HepG2 (cell line): Measurements from ENCODE around the gene USP32. TPM values are rescaled to one million over a fixed set of nuclear protein-coding genes. Genes with fewer than 3 reads are reported as not detected.
"Not testable (repeated sequence)": the region's sequence is repeated elsewhere in the genome, so short reads cannot be mapped to it uniquely, and the experiment has no call there.

ENCODE experiments used
- ATAC-seq: fragments of 200-7000 bp; cut with Tn5 transposase; 3 replicates; pipeline ENCODE4 v1.9.1; 2020; ENCODE audit warnings: mild to moderate bottlenecking, moderate library complexity
- BruUV-seq: library from RNA; stranded (reverse); fragments of 400-500 nt; replicated peaks from 2 replicates; lab custom pipeline; 2021; lab: Mats Ljungman, UMichigan
- CTCF ChIA-PET: fragments of 300-600 bp; formaldehyde crosslinking; extraction: SDS; loops from one replicate; lab custom pipeline; 2021; ENCODE audit warnings: low total read pairs, inconsistent platforms, low intra/inter-chr PET ratio; lab: Yijun Ruan, JAX
- POLR2A ChIA-PET: fragments of 350-600 bp; sonication (Branson Sonifier 250); formaldehyde crosslinking; loops from one replicate; lab custom pipeline; 2020; ENCODE audit warnings: antibody characterized with exemption, inconsistent platforms; lab: Yijun Ruan, JAX
- DNase-seq: peaks from one replicate; pipeline ENCODE4 v3.0.0-alpha.2; 2015; ENCODE audit warnings: low spot score
- FAIRE-seq: peaks from 3 replicates; lab custom pipeline; 2011; peaks lifted over from hg19 to GRCh38; lab: Jason Lieb, UNC
- H2AFZ ChIP-seq: one replicate; pipeline ENCODE4 v1.6.1; 2011; ENCODE audit warnings: low read length, inconsistent platforms
- H3K27ac ChIP-seq: fragments of 300-600 bp; 3 replicates; pipeline ENCODE4 v1.8.0; 2011; ENCODE audit warnings: mixed run types, mild to moderate bottlenecking, mixed read lengths, low read length, inconsistent platforms; ENCODE audit not compliant: insufficient read depth; ENCODE audit errors: extremely low read length
- H3K27me3 ChIP-seq, 2 experiments: fragments of 200-600 bp in 1 of 2; 2 replicates in 1 of 2; 3 replicates in 1 of 2; pipeline versions ENCODE4 v1.6.0 to v1.8.0; 2011; ENCODE audit warnings: low read length in 2 of 2, mild to moderate bottlenecking in 2 of 2, moderate library complexity in 2 of 2, inconsistent platforms in 1 of 2; ENCODE audit not compliant: insufficient read depth in 2 of 2, control insufficient read depth in 1 of 2
- H3K36me3 ChIP-seq, 2 experiments: fragments of 200-600 bp in 1 of 2; replicated peaks in 1 of 2; 2 replicates in 1 of 2; 3 replicates in 1 of 2; pipeline versions ENCODE4 v1.5.1 to v1.8.0; 2011; ENCODE audit warnings: low read length in 2 of 2, inconsistent platforms in 1 of 2; ENCODE audit not compliant: insufficient read depth in 2 of 2, control insufficient read depth in 1 of 2
- H3K4me1 ChIP-seq: 2 replicates; pipeline ENCODE4 v1.5.1; 2012; ENCODE audit warnings: low read length, inconsistent platforms; ENCODE audit not compliant: insufficient read depth
- H3K4me2 ChIP-seq: 2 replicates; pipeline ENCODE4 v1.6.0; 2011; ENCODE audit warnings: low read depth, low read length, inconsistent platforms
- H3K4me3 ChIP-seq, 3 experiments: fragments of 200-600 bp in 1 of 3; sonication (generic), shearing (Covaris generic) in 1 of 3; replicated peaks in 1 of 3; 2 replicates each; pipeline ENCODE4 v1.5.1; 2011 to 2016; ENCODE audit warnings: low read length in 3 of 3, inconsistent platforms in 2 of 3, low read depth in 2 of 3, mild to moderate bottlenecking in 2 of 3, control low read depth in 1 of 3, mixed read lengths in 1 of 3; ENCODE audit not compliant: insufficient read depth in 1 of 3
- H3K79me2 ChIP-seq: one replicate; pipeline ENCODE4 v1.6.1; 2011; ENCODE audit warnings: low read length, inconsistent platforms; ENCODE audit not compliant: insufficient read depth
- H3K9ac ChIP-seq: 2 replicates; pipeline ENCODE4 v1.6.0; 2011; ENCODE audit warnings: mild to moderate bottlenecking, low read depth, low read length, inconsistent platforms; ENCODE audit not compliant: insufficient read depth
- H3K9me3 ChIP-seq: 2 replicates; pipeline ENCODE4 v1.5.1; 2012; ENCODE audit warnings: mild to moderate bottlenecking, low read length
- H4K20me1 ChIP-seq: 2 replicates; pipeline ENCODE4 v1.6.0; 2011; ENCODE audit warnings: inconsistent platforms, mild to moderate bottlenecking, low read length, moderate library complexity; ENCODE audit not compliant: insufficient read depth
- WGBS: methylation state at CpG from one replicate; pipeline ENCODE4 v1.1.6; 2017; ENCODE audit warnings: low lambda C conversion rate; 5-methylcytosine and 5-hydroxymethylcytosine counted together
- in situ Hi-C: cut with HindIII; loops from 2 replicates; pipeline ENCODE4 v1.10.0; 2017; ENCODE audit warnings: low pct_unique_long_range_greater_than_20kb; ENCODE audit not compliant: extremely low pct_ligation_motif_present
- intact Hi-C: fragments of 100-400 bp; cut with micrococcal nuclease; formaldehyde crosslinking; loops from one replicate; pipeline ENCODE4 v1.10.0; 2022; ENCODE audit not compliant: unreplicated experiment
- polyA plus RNA-seq, 8 experiments: library from polyadenylated mRNA; depleted of rRNA in 3 of 8; stranded (reverse) in 7 of 8; unstranded in 1 of 8; fragments of >200 nt; fragmentation: Illumina TruSeq in 4 of 8; extraction: Trizol in 4 of 8; gene quantifications; 2 replicates each; pipeline versions ENCODE4 v1.2.1 to v1.2.3, GENCODE V29; 2011 to 2016; ENCODE audit warnings: low read depth in 4 of 8, missing spikeins in 1 of 8, mixed read lengths in 1 of 8; ENCODE audit not compliant: insufficient read depth in 1 of 8
- total RNA-seq, 5 experiments: library from RNA; depleted of rRNA; stranded (reverse); fragments of >200 nt; fragmentation: Illumina TruSeq; extraction: Trizol; gene quantifications; 2 replicates each; pipeline ENCODE4 v1.2.3, GENCODE V29; 2016; ENCODE audit warnings: low read depth in 1 of 5

USP32 gene
- total and polyA plus RNA-seq, 2 of the 13 experiments (the other 11 are each of a cell fraction or from before 2014, with no cell fraction given) = 24.9 to 39.9 TPM

DNA sequence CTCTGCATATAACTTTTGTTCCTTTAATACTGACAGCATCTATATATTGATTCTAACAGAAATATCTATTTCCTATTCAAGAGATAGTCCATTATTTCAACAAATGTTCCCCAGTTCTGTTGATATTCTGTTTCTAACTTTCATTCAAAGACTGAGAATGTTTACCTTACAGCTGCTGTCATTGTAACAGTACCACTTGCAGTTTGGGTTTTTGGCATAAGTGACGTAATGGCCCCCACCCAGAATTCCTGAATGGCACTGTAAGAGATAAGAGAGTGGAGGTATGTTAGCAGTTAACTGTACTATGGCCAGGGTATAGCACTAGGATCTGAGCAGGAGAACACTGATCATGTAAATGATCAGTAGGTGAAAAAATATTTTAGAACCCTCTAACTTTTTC, 211.6 kb downstream of the USP32 start:
- H3K4me1 ChIP-seq, H3K27me3 ChIP-seq, H3K27ac ChIP-seq, in situ Hi-C loops, FAIRE-seq, DNase-seq, H3K79me2 ChIP-seq, intact Hi-C loops, H3K9me3 ChIP-seq, H3K9ac ChIP-seq, H3K4me2 ChIP-seq, CTCF ChIA-PET, ATAC-seq, H3K4me3 ChIP-seq, H2AFZ ChIP-seq, H4K20me1 ChIP-seq, BruUV-seq, POLR2A ChIA-PET: not testable (repeated sequence)
- WGBS = 97% methylated on average over 1 of the region's 1 CpG
- H3K36me3 ChIP-seq = peaks cover 2 to 35% of the 10 kb centered on the region in 2 experiments

DNA sequence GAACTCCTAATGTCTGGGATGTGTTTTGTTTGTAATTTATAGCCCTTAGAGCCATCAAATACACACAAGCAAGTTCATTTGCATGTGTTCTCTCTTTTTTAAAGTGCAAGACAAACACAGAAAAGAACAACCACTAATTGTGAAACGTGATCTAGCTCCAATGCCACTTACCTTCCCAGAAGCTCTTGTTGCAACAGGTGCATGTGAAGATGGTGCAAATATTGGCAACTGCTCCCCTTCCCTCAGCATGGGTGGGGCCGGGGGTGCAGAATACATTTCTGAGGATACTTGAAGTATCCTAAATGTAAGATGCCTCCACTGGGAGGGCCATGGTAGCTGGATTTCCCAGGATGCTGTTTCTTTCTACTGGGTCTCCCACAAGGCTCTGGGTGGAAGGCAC, 213.8 kb downstream of the USP32 start:
- in situ Hi-C loops, H3K4me2 ChIP-seq, CTCF ChIA-PET, H3K79me2 ChIP-seq, H4K20me1 ChIP-seq, H3K9ac ChIP-seq, DNase-seq, intact Hi-C loops, FAIRE-seq, H3K27me3 ChIP-seq, H2AFZ ChIP-seq, H3K4me3 ChIP-seq, H3K9me3 ChIP-seq, H3K27ac ChIP-seq, BruUV-seq, ATAC-seq, POLR2A ChIA-PET: not testable (repeated sequence)
- 88% methylated on average over 2 of the region's 2 CpGs for WGBS
- H3K36me3 ChIP-seq = peaks cover 0 to 27% of the 10 kb centered on the region in 2 experiments
- H3K4me1 ChIP-seq = peaks cover 16% of the 10 kb centered on the region

DNA sequence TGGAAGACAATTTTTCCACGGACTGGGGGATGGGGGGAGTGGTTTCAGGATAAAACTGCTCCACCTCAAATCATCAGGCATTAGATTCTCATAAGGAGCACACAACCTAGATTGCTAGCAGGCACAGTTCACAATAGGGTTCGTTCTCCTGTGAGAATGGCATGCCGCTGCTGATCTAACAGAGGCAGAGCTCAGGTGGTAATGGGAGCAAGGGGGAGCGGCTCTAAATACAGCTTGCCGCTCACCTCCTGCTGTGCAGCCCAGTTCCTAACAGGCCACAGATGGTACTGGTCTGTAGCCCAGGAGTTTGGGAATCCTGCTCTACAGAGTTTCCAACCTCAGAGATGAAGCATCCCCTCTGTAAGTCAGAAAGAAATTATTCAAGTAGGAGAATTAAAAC, 215.2 kb downstream of the USP32 start:
- H3K9ac ChIP-seq, H4K20me1 ChIP-seq, H3K27ac ChIP-seq, H3K4me2 ChIP-seq, H3K79me2 ChIP-seq, CTCF ChIA-PET, POLR2A ChIA-PET, FAIRE-seq, H3K4me3 ChIP-seq, intact Hi-C loops, H2AFZ ChIP-seq, ATAC-seq, H3K9me3 ChIP-seq, DNase-seq, H3K27me3 ChIP-seq, BruUV-seq, in situ Hi-C loops: not testable (repeated sequence)
- WGBS = 95% methylated on average over 5 of the region's 5 CpGs
- H3K4me1 ChIP-seq = peaks cover 23% of the 10 kb centered on the region
- peaks cover 0 to 19% of the 10 kb centered on the region in 2 experiments; a peak in 3 of 5 replicates for H3K36me3 ChIP-seq
